ENCODE data around the gene GMPPA.

The GMPPA gene

GRCh38 chr2:219468410-219469185 lies 30.1 kb upstream of the GMPPA start:
- no peak for DNase-seq

- no peak for DNase-seq
Measured at GRCh38 chr2:219469186-219469724, 29.4 kb upstream of the GMPPA start.

- DNase-seq = no peak
Measured at GRCh38 chr2:219470429-219470828, 28.3 kb upstream of the GMPPA start.

- DNase-seq = no peak
Measured at GRCh38 chr2:219471476-219472371, 27.0 kb upstream of the GMPPA start.

- DNase-seq = no peak
Measured at GRCh38 chr2:219472629-219473187, 26.0 kb upstream of the GMPPA start.

- DNase-seq = no peak
Measured at GRCh38 chr2:219473511-219473910, 25.2 kb upstream of the GMPPA start.

GRCh38 chr2:219474285-219475060 lies 24.2 kb upstream of the GMPPA start:
- DNase-seq = no peak

- no peak for DNase-seq
Measured at GRCh38 chr2:219475278-219475677, 23.4 kb upstream of the GMPPA start.

GRCh38 chr2:219475697-219476651 lies 22.7 kb upstream of the GMPPA start:
- DNase-seq = peak; percentile 41

GRCh38 chr2:219476652-219477151 lies 22.0 kb upstream of the GMPPA start:
- no peak for DNase-seq

- DNase-seq = no peak
Measured at GRCh38 chr2:219477179-219477578, 21.5 kb upstream of the GMPPA start.

GRCh38 chr2:219477815-219478214 lies 20.9 kb upstream of the GMPPA start:
- DNase-seq = no peak

- no peak for DNase-seq
Measured at GRCh38 chr2:219478916-219479315, 19.8 kb upstream of the GMPPA start.

- no peak for DNase-seq
Measured at GRCh38 chr2:219480004-219480403, 18.7 kb upstream of the GMPPA start.

GRCh38 chr2:219482674-219483405 lies 15.9 kb upstream of the GMPPA start:
- no peak for DNase-seq

- no peak for DNase-seq
Measured at GRCh38 chr2:219483451-219484342, 15.0 kb upstream of the GMPPA start.

GRCh38 chr2:219484343-219485200 lies 14.1 kb upstream of the GMPPA start:
- DNase-seq = no peak

GRCh38 chr2:219485201-219485580 lies 13.5 kb upstream of the GMPPA start:
- DNase-seq = no peak

Data from CD4-positive, alpha-beta T cell treated with Interleukin-4 for 4 hours (primary cell).